Measurements from ENCODE around the gene EYA3. TPM values are rescaled to one million over a fixed set of nuclear protein-coding genes. Genes with fewer than 3 reads are reported as not detected.
"Not testable (repeated sequence)": the region's sequence is repeated elsewhere in the genome, so short reads cannot be mapped to it uniquely, and the experiment has no call there.

The EYA3 gene
- total RNA-seq, 1 experiment from 2014 or later, result 10.4 TPM

DNA sequence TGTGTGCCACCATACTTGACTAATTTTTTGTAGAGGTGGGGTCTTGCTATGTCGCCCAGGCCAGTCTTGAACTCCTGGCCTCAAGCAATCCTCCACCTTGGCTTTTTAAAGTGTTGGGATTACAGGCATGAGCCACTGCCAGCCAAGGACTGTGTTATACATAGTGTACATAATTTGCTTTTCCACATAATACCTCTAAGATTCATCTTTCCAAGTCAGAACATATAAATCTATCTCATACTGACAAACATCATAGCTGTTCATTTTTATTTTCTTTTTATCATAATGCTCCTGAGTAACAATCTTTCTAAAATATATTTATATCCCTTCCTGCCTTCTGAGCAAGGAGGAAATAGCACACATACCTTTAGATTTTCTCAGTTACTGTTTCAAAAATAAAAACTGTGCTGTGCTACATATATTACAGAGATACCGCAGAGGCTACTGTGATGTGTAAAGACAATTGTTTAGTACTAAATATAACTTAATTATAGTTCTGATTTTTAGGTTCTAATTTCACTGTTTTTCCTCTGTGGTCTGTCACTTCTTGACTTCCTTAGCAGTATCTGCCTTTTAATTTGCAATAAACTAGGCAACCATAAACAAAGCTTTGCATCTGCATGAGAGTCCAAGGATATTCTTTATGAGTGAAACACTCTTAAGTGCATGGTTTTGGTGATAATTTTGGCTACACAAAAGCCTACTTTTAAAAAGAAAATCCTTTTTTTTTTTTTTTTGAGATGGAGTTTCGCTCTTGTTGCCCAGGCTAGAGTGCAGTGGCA lies 59.3 kb downstream of the EYA3 start:
- no peak for DNase-seq (ENCODE audit: low spot score)

DNA sequence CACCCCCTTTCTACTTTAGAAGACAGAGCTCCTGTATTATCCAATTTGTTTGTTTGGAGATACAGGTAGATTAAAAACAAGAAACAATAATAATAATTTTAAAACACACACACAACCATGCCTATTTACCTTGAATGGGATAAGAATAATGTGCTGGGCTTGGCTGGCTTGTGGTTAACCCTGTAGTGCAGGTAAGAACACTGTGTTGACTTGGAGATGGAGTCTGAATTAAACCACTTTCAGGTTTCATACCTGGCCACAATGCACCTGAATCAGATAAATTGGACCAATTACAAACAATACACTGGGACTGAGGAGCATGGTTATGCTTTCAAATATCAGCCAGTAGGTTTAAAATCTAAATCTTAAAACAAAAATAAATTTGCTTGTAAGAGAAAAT lies 60.8 kb downstream of the EYA3 start:
- DNase-seq (ENCODE audit: low spot score), result no peak

DNA sequence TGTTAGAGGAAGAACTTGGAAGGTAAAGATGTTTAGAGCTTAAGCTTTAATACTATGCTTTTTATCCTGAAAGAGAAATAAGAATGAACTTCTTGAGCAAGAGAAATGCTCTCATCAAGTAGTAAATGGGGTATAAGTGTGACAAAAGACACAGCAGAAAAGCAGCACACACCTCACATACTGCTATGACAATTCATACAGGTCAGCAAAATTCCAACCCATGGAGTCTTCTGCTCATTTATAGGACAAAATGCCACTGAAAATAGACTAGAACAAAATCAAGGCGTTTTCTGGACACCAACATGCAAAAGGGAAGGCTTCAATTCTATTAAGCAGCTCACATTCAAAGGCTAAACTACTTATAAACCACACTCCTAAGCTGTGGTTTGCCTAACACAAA lies 61.2 kb downstream of the EYA3 start:
- no peak for DNase-seq (ENCODE audit: low spot score)

DNA sequence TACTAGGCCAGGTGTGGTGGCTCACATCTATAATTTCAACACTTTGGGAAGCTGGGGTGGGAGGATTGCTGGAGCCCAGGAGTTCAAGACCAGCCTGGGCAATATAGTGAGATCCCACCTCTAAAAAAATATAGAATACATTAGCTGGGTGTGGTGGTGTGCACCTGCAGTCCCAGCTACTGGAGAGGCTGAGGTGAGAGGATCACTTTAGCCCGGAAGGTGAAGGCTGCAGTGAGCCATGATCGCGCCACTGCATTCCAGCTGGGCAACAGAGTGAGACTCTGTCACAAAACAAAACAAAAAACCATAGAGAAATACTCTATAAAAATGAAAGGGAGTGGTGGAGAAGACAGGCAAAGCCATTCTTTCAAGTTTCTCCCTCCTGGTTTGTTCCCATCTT lies 62.1 kb downstream of the EYA3 start:
- no peak for DNase-seq (ENCODE audit: low spot score)

DNA sequence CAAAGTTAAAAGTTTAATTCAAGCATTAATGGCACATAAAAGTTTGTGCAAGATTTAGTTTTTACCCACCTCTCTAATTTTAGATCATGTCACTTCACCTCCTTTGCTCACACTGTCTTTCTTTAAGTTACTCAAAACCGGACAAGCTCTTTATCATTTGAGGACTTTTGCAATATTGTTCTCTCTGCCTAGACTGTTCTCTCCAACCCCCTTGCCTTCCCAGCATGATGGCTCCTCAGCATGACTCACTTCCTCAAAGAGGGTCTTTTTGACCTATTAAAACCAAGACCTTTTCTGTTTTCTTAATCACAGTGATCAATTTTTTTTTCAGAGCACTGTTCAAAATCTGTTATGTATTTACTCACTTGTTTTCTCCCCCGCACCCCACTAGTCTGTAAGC lies 67.3 kb downstream of the EYA3 start:
- no peak for DNase-seq (ENCODE audit: low spot score)

DNA sequence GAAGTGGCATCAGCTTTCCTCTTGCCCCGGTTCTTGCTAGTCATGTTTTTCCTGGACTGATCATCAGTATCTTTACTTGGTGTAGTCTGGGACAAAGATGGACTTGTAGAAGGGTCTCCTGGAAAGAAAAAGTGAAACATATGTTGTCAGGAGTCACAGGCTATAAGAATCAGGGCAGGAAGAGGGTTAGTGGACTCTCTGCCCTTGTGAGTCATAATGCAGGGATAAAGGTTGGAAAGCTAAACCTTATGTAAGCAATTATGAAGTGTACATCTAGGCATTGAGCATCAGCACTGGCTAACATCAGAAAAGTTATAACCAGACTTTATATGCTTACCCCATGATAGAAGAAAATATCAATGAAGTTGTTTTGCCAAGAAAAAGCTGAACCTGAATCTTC lies 77.4 kb downstream of the EYA3 start:
- DNase-seq (ENCODE audit: low spot score), result no peak

DNA sequence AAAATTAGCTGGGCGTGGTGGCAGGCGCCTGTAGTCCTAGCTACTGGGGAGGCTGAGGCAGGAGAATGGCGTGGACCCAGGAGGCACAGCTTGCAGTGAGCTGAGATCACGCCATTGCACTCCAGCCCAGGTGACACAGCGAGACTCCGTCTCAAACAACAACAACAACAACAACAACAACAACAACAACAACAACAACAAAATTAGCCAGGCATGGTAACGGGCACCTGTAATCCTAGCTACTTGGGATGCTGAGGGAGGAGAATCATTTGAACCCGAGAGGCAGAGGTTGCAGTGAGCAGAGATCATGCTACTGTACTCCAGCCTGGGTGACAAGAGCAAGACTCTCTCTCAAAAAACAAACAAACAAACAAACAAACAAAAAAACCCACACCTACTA lies 85.3 kb downstream of the EYA3 start:
- DNase-seq (ENCODE audit: low spot score), result not testable (repeated sequence)

DNA sequence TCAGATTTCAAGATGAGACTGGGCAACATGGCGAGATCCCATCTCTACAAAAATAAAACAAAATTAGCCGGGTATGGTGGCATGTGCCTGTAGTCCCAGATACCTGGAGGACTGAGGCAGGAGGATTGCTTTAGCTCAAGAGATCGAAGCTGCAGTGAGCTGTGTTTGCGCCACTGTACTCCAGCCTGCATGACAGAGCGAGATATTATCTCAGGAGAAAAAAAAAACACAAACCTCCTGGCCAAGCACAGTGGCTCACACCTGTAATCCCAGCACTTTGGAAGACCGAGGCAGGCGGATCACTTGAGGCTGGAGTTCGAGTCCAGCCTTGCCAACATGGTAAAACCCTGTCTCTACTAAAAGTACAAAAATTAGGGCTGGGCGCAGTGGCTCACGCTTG lies 85.8 kb downstream of the EYA3 start:
- no peak for DNase-seq (ENCODE audit: low spot score)

DNA sequence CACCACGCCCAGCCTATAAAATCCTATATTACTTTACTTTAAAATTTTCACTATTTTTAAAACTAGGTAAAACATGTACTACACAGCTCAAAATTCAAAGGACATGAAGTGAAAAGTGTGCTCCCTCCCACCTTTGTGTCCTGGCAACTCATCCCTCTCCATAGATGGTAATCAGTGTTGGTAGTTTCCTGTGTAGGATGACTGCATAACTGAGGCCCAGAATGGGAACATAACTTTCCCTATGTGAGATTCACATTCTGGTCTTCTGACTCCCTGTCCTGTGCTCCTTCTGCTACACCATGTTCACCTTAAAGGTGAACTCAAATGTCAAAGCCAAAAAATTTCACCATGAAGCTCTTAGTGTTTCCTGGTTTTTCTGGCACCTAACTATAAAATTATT lies 89.4 kb downstream of the EYA3 start:
- no peak for DNase-seq (ENCODE audit: low spot score)

DNA sequence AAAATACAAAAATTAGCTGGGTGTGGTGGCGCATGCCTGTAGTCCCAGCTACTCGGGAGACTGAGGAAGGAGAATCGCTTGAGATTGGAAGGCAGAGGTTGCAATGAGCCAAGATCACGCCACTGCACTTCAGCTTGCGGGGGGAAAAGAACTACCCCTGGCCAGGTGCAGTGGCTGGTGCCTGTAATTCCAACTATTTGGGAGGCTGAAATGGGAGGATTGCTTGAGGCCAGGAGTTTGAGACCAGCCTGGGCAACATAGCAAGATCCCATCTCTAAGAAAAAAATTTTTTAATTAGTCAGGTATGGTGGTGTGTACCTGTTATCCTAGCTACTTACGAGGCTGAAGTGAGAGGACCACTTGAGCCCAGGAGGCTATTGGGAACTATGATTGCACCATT lies 93.9 kb downstream of the EYA3 start:
- DNase-seq (ENCODE audit: low spot score), result not testable (repeated sequence)

DNA sequence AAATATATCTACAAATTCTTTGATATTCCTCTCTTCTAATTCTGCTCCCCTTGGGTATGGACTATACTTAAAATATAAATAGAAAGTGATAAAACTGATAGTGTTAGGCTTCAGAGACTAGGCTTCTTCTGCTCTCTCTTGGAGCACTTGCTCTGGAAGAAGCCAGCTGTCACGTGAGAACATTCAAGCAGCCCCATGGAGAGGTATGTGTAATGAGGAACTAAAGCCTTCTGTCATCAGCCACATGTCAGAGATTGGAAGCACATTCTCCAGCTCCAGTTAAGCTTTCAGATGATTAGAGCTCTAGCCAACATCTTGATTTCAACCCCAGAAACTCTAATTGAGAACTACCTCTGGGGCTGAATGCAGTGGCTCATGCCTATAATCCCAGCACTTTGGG lies 94.3 kb downstream of the EYA3 start:
- no peak for DNase-seq (ENCODE audit: low spot score)

DNA sequence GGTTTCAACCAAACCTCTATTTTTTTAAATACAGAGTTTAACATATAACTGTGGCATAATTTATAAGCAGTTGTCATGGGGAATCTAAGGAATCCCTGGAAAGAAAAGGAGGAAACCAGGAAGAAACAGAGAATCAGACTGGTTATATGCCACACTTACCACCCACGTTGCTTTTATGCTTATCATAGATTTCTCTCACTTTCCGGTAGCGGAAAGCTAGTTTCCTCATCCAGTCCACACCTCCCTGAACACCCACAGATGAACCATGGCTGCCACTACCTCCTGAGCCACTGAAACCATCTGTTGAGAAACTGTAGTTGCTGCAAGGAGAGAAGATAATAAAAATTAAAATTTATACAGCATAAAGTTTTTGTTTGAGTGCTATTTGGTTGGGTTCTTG lies 95.2 kb downstream of the EYA3 start:
- no peak for DNase-seq (ENCODE audit: low spot score)

DNA sequence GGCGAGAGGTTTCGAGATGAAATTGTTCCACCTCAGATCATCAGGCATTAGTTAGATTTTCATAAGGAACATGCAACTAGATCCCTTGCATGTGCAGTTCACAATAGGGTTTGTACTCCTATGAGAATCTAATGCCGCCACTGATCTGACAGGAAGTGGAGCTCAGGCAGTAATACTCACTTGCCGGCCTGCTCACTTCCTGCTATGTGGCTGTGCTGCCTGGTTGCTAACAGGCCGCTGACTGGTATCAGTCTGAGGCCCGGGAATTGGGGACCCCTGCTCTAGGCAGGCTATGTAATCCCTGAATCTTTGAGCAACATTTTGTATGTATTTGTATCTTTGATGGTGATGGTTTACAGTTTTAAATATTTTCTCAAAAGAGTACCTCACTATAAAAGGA lies 96.1 kb downstream of the EYA3 start:
- no peak for DNase-seq (ENCODE audit: low spot score)

DNA sequence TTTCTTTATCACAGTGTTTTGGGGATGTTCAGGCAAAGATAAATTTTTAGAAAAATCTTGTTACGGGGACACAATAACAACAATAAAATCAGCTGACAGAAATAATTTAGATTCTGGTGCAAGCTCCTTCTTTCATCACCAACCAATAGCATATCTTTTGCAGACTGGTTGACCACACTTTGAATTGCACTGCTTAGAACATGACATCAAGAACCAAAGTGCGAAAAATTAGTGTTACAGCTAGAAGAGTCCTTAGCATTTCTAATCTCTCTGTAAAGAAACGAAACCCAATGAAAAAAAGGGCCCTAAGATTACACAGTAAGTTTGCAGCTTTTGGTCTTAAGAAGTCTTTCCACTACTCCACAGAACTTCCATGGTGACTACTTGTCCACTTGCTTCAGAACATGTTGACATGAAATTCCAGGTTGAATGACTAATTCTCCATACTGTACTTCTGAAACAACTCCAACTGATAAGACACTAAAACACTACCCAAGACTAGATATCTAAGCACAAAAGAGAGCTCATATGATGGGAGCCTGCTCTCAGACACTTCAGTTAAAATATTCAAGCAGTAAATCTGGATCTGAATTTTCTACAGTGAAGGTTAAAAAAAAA lies 97.4 kb downstream of the EYA3 start:
- no peak for DNase-seq (ENCODE audit: low spot score)

DNA sequence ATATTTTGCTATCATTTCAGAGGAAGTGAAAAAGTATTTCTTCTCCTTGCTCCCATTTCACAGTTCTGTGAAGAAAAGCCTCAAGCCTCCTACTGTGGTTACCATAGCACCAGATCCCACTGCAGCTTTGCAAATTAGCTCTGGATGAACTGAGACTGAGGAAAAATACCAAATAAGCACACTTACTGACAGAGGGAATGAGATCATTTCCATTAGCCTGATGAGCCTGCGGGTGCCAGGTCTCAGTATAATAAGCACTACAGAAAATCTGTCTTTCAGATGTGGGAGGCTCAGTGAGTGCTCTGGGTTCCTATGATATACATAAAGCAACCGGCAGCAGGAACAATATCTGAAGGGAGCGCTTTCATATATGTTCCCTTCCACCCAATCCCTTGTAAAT lies 107.3 kb downstream of the EYA3 start:
- no peak for DNase-seq (ENCODE audit: low spot score)

DNA sequence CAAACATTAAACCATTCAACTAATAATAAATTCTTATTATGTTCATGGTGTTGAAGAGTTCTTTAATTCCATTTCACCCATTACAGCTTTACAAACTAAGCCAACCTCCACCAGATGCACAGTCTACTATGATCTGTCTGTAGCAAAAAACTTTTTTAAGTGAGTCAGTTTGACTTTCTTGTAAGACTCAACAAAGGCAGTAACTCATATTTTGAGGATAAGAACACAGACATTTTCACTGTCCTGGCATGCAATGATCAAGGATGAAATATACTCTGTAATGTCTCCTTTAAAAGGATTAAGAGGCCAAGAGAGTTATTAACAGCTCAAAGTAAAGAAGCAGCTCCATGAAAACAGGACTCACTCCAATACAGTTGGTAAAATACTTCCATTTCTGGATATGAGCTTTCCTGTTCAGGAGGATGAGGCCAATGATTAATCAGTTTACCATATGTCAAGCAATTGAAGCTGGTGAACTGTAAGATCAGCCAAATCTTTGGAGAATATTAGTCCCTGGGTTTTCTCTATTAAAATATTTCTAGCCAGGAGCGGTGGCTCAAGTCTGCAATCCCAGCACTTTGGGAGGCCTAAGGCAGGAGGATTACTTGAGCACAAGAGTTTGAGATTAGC lies 108.1 kb downstream of the EYA3 start:
- DNase-seq (ENCODE audit: low spot score), result no peak

DNA sequence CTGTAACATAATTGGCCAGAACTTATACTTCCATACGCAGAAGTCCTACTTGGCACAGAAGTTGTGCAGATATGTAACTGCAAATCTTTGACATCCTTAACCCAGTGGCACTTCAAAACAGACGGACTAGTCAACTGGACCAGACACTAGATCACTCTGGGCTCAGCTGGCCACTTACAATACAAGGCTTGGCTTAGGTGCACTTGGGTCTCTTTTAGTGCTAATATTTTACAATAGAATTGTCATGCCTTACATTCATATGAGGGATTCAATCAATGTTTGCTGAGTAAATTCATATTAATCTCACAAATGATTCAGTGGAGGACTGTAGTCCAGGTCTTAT lies 108.6 kb downstream of the EYA3 start:
- DNase-seq (ENCODE audit: low spot score), result no peak

DNA sequence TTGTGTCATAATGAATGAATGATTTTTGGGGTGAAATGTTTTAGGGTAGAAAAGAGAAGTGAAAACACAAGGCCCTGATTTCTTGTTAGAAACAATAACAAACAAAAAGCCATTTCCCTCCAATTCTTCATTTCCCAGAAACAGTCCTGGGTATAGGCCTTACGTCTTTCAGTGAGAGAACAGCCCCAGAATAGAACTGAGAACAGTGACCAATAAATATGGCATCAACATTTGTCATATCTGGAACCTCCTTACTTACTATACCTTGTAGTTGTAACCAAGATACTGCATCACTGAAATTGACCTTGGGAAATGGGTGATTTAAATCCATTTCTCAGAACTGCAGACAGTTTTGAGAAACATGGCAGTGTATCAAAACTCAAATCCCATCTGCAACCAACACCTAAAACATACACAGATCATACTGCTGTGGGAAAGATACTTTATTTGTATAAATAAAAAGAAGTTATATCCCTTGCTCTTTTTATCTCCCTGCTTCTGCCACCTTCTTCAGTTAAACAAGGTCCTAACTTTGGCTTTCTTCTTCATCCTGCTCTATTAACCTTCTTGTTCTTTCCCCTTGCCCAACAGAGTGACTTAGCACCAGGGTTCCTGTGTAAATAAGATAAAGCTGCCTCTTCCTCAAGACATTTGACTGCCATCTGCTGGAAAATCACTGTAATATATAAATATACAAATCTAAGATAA lies 109.1 kb downstream of the EYA3 start:
- DNase-seq (ENCODE audit: low spot score), result peak; percentile 26

DNA sequence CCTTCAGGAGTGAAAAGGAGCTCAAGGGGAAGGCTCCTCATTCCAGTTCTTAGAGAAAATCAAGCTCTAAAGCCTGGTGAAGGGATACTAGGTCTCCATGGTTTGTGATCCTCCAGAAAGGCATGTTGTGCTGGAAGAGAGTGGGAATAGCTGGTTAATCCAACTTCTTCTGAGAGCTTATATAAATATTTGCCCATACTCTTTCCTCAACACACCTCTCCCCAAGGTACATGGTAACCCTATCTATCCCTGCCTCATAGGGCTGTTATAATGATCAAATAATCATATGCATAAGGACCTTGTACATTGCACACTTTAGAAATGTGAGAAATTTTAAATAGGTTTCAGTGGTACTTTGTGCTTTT lies 114.0 kb downstream of the EYA3 start:
- DNase-seq (ENCODE audit: low spot score), result no peak

DNA sequence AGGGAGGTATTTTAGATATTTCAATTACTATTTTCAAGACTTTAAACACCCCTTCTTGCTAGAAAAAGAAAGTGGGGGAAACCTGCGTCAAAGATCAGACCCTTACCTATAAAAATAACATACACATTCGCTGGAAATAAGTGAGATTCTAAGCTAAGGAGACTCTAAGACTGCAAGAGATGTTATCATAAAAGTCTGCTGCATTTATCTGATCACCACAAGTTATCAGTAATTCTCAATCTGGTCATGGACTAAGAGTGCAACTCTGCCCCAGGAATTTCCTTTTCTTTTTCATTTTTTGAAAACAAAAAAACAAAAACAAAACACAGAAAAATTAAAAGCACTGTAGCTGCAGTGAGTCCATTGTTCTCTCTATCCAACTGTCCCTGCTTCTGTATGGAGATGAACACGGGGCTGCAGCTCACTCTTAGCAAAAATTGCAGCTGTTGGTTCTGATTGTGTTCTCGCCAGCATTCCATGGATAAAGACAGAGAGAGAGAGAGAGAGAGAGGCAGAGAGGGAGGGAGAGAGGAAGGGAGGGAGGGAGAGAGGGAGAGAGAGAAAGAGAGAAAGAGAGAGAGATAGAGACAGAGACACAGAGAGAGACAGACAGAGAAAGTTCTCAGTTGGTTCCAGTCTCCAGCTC lies 114.5 kb downstream of the EYA3 start:
- DNase-seq (ENCODE audit: low spot score), result no peak

DNA sequence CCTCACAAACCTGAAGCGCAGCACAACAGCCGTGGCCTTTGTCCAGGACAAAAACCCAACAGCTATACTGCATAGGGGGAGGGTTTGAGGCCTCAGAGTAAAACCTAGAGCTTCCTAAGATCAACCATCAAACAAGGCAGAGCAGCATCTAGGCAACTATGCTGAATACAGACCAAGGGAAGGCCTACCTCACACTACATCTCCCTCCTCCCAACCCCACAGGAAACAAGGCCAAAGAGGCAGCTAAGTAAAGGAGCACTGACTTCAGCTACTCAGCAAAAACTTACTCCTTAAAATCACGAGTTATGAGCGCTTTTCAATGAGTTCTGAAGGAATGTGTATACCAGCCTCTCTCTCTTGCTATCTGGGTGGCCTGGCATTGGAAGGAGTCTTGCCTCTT lies 116.3 kb downstream of the EYA3 start:
- no peak for DNase-seq (ENCODE audit: low spot score)

DNA sequence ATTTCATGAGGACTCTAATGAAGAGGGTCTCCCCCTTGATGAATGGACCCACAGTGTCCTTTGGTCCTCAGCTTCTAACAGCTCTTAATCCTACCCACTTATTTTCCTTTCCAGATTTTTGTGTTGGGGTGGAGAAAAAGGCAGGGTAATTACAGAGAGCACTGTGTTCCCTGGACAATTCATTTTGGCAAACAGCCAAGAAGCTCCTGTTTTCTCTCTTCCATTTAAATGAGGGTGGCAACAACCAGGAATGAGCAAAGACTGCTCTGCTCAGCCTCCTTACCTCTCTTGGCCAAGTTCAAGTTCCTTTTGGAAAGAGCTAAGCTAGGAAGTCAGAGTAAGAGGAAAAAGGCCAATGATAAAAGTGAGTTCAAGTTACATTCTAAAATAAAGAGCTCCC lies 116.7 kb downstream of the EYA3 start:
- DNase-seq (ENCODE audit: low spot score), result no peak
